ENCODE results near the gene PPHLN1.

The PPHLN1 gene, protein sequence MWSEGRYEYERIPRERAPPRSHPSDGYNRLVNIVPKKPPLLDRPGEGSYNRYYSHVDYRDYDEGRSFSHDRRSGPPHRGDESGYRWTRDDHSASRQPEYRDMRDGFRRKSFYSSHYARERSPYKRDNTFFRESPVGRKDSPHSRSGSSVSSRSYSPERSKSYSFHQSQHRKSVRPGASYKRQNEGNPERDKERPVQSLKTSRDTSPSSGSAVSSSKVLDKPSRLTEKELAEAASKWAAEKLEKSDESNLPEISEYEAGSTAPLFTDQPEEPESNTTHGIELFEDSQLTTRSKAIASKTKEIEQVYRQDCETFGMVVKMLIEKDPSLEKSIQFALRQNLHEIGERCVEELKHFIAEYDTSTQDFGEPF

GRCh38 chr12:42325653-42326474 lies at the start of gene PPHLN1, which contains the start of gene ZCRB1:
Gene PPHLN1 (plus strand): TSS chr12:42326167. CDS start chr12:42335903, 9,736 bp downstream.
Gene ZCRB1 (minus strand): TSS chr12:42326094. CDS start chr12:42324102, 1,992 bp downstream.
- H3K36me3 ChIP-seq (ENCODE audit: control insufficient read depth, insufficient read depth, low read length) = peaks cover 21% of the 10 kb centered on the region
- H3K9ac ChIP-seq (ENCODE audit: low read depth, low read length) = peak within 1 kb of the TSS; percentile 74
- H3K4me1 ChIP-seq (ENCODE audit: control insufficient read depth, insufficient read depth, low read length) = peaks cover 14% of the 10 kb centered on the region
- peak within 1 kb of the TSS; percentile 90 for H3K4me3 ChIP-seq (ENCODE audit: low read depth, low read length)
- H3K27me3 ChIP-seq (ENCODE audit: control insufficient read depth, insufficient read depth, low read length) = no peaks in the 10 kb centered on the region
- no peaks in the 10 kb centered on the region for H3K9me3 ChIP-seq (ENCODE audit: control insufficient read depth, insufficient read depth, low read length)
- peak within 1 kb of the TSS; percentile 96 for H3K27ac ChIP-seq (ENCODE audit: low read depth, low read length)

DNA sequence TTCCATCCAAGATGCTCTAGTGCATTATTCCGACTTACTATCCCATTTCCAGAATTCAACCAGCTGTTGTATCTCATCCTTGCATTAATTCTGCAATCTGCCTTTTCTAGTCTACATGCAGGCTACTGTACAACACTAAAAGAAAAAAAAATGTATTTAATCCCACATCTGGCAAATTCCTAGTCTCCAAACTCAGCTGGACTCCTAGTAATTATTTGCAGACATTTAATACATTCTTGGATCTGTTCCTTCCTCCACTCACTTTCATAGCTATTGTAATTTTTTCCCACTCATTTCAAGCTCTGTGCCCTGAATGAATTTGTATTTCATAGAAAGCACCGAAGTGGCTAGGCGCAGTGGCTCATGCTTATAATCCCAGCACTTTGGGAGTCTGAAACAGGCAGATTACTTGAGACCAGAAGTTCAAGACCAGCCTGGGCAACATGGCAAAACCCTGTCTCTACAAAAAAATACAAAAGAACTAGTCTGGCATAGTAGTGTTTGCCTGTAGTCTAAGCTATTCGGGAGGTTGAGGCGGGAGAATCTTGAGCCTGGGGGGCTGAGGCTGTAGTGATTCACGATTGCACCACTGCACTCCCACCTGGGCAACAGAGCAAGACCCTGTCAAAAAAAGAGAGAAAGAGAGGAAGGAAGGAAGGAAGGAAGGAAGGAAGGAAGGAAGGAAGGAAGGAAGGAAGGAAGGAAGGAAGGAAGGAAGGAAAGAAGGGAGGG lies 48.4 kb upstream of the PPHLN1 start:
- Histone ChIP-seq H3K27ac (ENCODE audit: low read depth, low read length) (no peak overlapping the region), H3K4me3 (ENCODE audit: low read depth, low read length) (no peak overlapping the region), H3K27me3 (ENCODE audit: control insufficient read depth, insufficient read depth, low read length) (no peaks in the 10 kb centered on the region), H3K9ac (ENCODE audit: low read depth, low read length) (no peak overlapping the region), H3K36me3 (ENCODE audit: control insufficient read depth, insufficient read depth, low read length) (no peaks in the 10 kb centered on the region), H3K4me1 (ENCODE audit: control insufficient read depth, insufficient read depth, low read length) (no peaks in the 10 kb centered on the region), H3K9me3 (ENCODE audit: control insufficient read depth, insufficient read depth, low read length) (no peaks in the 10 kb centered on the region)

DNA sequence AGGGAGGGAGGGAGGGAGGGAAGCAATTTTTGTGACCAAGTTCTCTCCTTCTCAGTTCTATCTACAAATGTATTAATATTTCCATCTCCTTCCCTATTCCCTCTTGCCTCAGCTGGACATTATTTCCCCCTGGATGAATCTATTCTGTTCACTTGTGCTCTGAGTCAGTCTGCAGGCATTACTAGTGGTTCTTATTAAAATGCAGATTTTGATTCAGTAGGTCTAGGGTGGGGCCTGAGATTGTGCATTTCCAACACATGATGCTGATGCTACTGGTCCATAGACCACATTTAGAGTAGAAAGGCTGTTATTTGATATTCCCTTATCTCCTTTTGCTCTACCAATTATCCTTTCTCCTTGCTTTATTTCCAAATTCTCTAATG lies 47.8 kb upstream of the PPHLN1 start:
- H3K4me3 ChIP-seq (ENCODE audit: low read depth, low read length) = no peak overlapping the region
- H3K27ac ChIP-seq (ENCODE audit: low read depth, low read length) = no peak overlapping the region
- no peaks in the 10 kb centered on the region for H3K27me3 ChIP-seq (ENCODE audit: control insufficient read depth, insufficient read depth, low read length)
- H3K9me3 ChIP-seq (ENCODE audit: control insufficient read depth, insufficient read depth, low read length) = no peaks in the 10 kb centered on the region
- no peak overlapping the region for H3K9ac ChIP-seq (ENCODE audit: low read depth, low read length)
- no peaks in the 10 kb centered on the region for H3K36me3 ChIP-seq (ENCODE audit: control insufficient read depth, insufficient read depth, low read length)
- H3K4me1 ChIP-seq (ENCODE audit: control insufficient read depth, insufficient read depth, low read length) = no peaks in the 10 kb centered on the region

GRCh38 chr12:42281278-42281677 lies 44.7 kb upstream of the PPHLN1 start:
- H3K4me1 ChIP-seq (ENCODE audit: control insufficient read depth, insufficient read depth, low read length) = no peaks in the 10 kb centered on the region
- no peaks in the 10 kb centered on the region for H3K27me3 ChIP-seq (ENCODE audit: control insufficient read depth, insufficient read depth, low read length)
- H3K9ac ChIP-seq (ENCODE audit: low read depth, low read length) = no peak overlapping the region
- H3K36me3 ChIP-seq (ENCODE audit: control insufficient read depth, insufficient read depth, low read length) = no peaks in the 10 kb centered on the region
- no peak overlapping the region for H3K27ac ChIP-seq (ENCODE audit: low read depth, low read length)
- no peaks in the 10 kb centered on the region for H3K9me3 ChIP-seq (ENCODE audit: control insufficient read depth, insufficient read depth, low read length)
- H3K4me3 ChIP-seq (ENCODE audit: low read depth, low read length) = no peak overlapping the region

- no peak overlapping the region for H3K9ac ChIP-seq (ENCODE audit: low read depth, low read length)
Observed at GRCh38 chr12:42281844-42282243, 44.1 kb upstream of the PPHLN1 start.

GRCh38 chr12:42282294-42282693 lies 43.7 kb upstream of the PPHLN1 start:
- Histone ChIP-seq H3K4me1 (ENCODE audit: control insufficient read depth, insufficient read depth, low read length) (no peaks in the 10 kb centered on the region), H3K4me3 (ENCODE audit: low read depth, low read length) (no peak overlapping the region), H3K36me3 (ENCODE audit: control insufficient read depth, insufficient read depth, low read length) (no peaks in the 10 kb centered on the region), H3K9me3 (ENCODE audit: control insufficient read depth, insufficient read depth, low read length) (no peaks in the 10 kb centered on the region), H3K27me3 (ENCODE audit: control insufficient read depth, insufficient read depth, low read length) (no peaks in the 10 kb centered on the region), H3K9ac (ENCODE audit: low read depth, low read length) (no peak overlapping the region), H3K27ac (ENCODE audit: low read depth, low read length) (no peak overlapping the region)

More at GRCh38 chr12:42281844-42282243, 44.1 kb upstream of the PPHLN1 start:
- Histone ChIP-seq H3K4me3 (ENCODE audit: low read depth, low read length) (no peak overlapping the region), H3K9me3 (ENCODE audit: control insufficient read depth, insufficient read depth, low read length) (no peaks in the 10 kb centered on the region), H3K27me3 (ENCODE audit: control insufficient read depth, insufficient read depth, low read length) (no peaks in the 10 kb centered on the region), H3K36me3 (ENCODE audit: control insufficient read depth, insufficient read depth, low read length) (no peaks in the 10 kb centered on the region), H3K27ac (ENCODE audit: low read depth, low read length) (no peak overlapping the region), H3K4me1 (ENCODE audit: control insufficient read depth, insufficient read depth, low read length) (no peaks in the 10 kb centered on the region)

GRCh38 chr12:42283739-42284138 lies 42.2 kb upstream of the PPHLN1 start:
- no peak overlapping the region for H3K9ac ChIP-seq (ENCODE audit: low read depth, low read length)
- H3K9me3 ChIP-seq (ENCODE audit: control insufficient read depth, insufficient read depth, low read length) = no peaks in the 10 kb centered on the region
- no peaks in the 10 kb centered on the region for H3K36me3 ChIP-seq (ENCODE audit: control insufficient read depth, insufficient read depth, low read length)
- no peaks in the 10 kb centered on the region for H3K27me3 ChIP-seq (ENCODE audit: control insufficient read depth, insufficient read depth, low read length)
- H3K27ac ChIP-seq (ENCODE audit: low read depth, low read length) = no peak overlapping the region
- H3K4me3 ChIP-seq (ENCODE audit: low read depth, low read length) = no peak overlapping the region
- H3K4me1 ChIP-seq (ENCODE audit: control insufficient read depth, insufficient read depth, low read length) = no peaks in the 10 kb centered on the region

- H3K27me3 ChIP-seq (ENCODE audit: control insufficient read depth, insufficient read depth, low read length) = no peaks in the 10 kb centered on the region
- H3K9ac ChIP-seq (ENCODE audit: low read depth, low read length) = no peak overlapping the region
- no peaks in the 10 kb centered on the region for H3K36me3 ChIP-seq (ENCODE audit: control insufficient read depth, insufficient read depth, low read length)
- no peaks in the 10 kb centered on the region for H3K4me1 ChIP-seq (ENCODE audit: control insufficient read depth, insufficient read depth, low read length)
- H3K4me3 ChIP-seq (ENCODE audit: low read depth, low read length) = no peak overlapping the region
- no peaks in the 10 kb centered on the region for H3K9me3 ChIP-seq (ENCODE audit: control insufficient read depth, insufficient read depth, low read length)
- no peak overlapping the region for H3K27ac ChIP-seq (ENCODE audit: low read depth, low read length)
Observed at GRCh38 chr12:42284157-42284556, 41.8 kb upstream of the PPHLN1 start.

DNA sequence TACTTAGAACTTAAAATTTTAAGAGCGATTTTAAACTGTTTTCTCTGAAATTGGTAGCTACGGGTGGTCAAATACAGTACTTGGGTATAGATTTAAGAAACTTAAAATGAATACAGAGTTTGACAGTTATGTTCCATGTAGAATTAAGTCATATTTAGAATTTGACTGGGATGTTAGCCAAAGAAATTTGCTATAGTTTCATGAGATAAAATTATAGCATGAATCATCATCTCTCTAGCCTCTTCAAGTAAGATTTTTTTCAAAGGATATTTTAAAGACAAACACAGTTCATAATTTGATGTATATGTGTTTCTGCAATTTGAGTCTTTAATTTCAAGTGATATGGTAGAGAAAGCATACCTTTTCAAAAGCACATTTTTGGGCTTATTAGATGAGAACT lies 41.1 kb upstream of the PPHLN1 start:
- H3K9me3 ChIP-seq (ENCODE audit: control insufficient read depth, insufficient read depth, low read length) = no peaks in the 10 kb centered on the region
- H3K36me3 ChIP-seq (ENCODE audit: control insufficient read depth, insufficient read depth, low read length) = no peaks in the 10 kb centered on the region
- H3K27me3 ChIP-seq (ENCODE audit: control insufficient read depth, insufficient read depth, low read length) = no peaks in the 10 kb centered on the region
- H3K27ac ChIP-seq (ENCODE audit: low read depth, low read length) = no peak overlapping the region
- no peak overlapping the region for H3K4me3 ChIP-seq (ENCODE audit: low read depth, low read length)
- no peaks in the 10 kb centered on the region for H3K4me1 ChIP-seq (ENCODE audit: control insufficient read depth, insufficient read depth, low read length)
- no peak overlapping the region for H3K9ac ChIP-seq (ENCODE audit: low read depth, low read length)

GRCh38 chr12:42285431-42285830 lies 40.5 kb upstream of the PPHLN1 start:
- Histone ChIP-seq H3K36me3 (ENCODE audit: control insufficient read depth, insufficient read depth, low read length) (no peaks in the 10 kb centered on the region), H3K4me3 (ENCODE audit: low read depth, low read length) (no peak overlapping the region), H3K9me3 (ENCODE audit: control insufficient read depth, insufficient read depth, low read length) (no peaks in the 10 kb centered on the region), H3K27ac (ENCODE audit: low read depth, low read length) (no peak overlapping the region), H3K27me3 (ENCODE audit: control insufficient read depth, insufficient read depth, low read length) (no peaks in the 10 kb centered on the region), H3K4me1 (ENCODE audit: control insufficient read depth, insufficient read depth, low read length) (no peaks in the 10 kb centered on the region), H3K9ac (ENCODE audit: low read depth, low read length) (no peak overlapping the region)
